Osteoblast (primary cell): ENCODE measurements around the gene NRCAM. TPM values are rescaled to one million over a fixed set of nuclear protein-coding genes. Genes with fewer than 3 reads are reported as not detected.

ENCODE experiments used
- DNase-seq: peaks from one replicate; pipeline ENCODE4 v3.0.0; 2011; ENCODE audit warnings: low spot score, mixed read lengths; ENCODE audit not compliant: insufficient read length; ENCODE audit errors: missing footprints
- H2AFZ ChIP-seq: 2 replicates; pipeline ENCODE4 v1.6.0; 2011; ENCODE audit warnings: mild to moderate bottlenecking, low read length
- H3K27ac ChIP-seq: 2 replicates; pipeline ENCODE4 v1.5.1; 2011; ENCODE audit warnings: mild to moderate bottlenecking, low read depth, low read length, moderate library complexity
- H3K27me3 ChIP-seq: 2 replicates; pipeline ENCODE4 v1.6.0; 2012; ENCODE audit warnings: mild to moderate bottlenecking, control low read depth, inconsistent platforms, low read length, moderate library complexity; ENCODE audit not compliant: insufficient read depth
- H3K36me3 ChIP-seq: 2 replicates; pipeline ENCODE4 v1.5.1; 2011; ENCODE audit warnings: mild to moderate bottlenecking, low read length, control low read depth, moderate library complexity; ENCODE audit not compliant: insufficient read depth
- H3K4me1 ChIP-seq: 2 replicates; pipeline ENCODE4 v1.5.1; 2011; ENCODE audit warnings: mild to moderate bottlenecking, low read length, control low read depth, moderate library complexity; ENCODE audit not compliant: insufficient read depth
- H3K4me2 ChIP-seq: 2 replicates; pipeline ENCODE4 v1.6.0; 2011; ENCODE audit warnings: mild to moderate bottlenecking, low read length; ENCODE audit not compliant: insufficient read depth
- H3K4me3 ChIP-seq: fragments of 200-600 bp; sonication (generic); 3 replicates; pipeline ENCODE4 v1.5.1; 2012; ENCODE audit warnings: mild to moderate bottlenecking, low read length, inconsistent platforms; ENCODE audit not compliant: insufficient read depth
- H3K79me2 ChIP-seq: 2 replicates; pipeline ENCODE4 v1.6.0; 2012; ENCODE audit warnings: mild to moderate bottlenecking, low read length, control low read depth, inconsistent platforms; ENCODE audit not compliant: insufficient read depth
- H3K9me3 ChIP-seq: 2 replicates; pipeline ENCODE4 v1.5.1; 2011; ENCODE audit warnings: low read depth, low read length, control low read depth
- H4K20me1 ChIP-seq: 2 replicates; pipeline ENCODE4 v1.6.0; 2012; ENCODE audit warnings: mild to moderate bottlenecking, low read length, control low read depth; ENCODE audit not compliant: insufficient read depth
- total RNA-seq: library from RNA; depleted of rRNA; stranded (reverse); fragments of >200 nt; gene quantifications from 2 replicates; pipeline ENCODE4 v1.2.3, GENCODE V29; 2012
- TF ChIP-seq, protein P1 (sequence below): IDR thresholded peaks from 2 replicates; pipeline ENCODE4 v1.5.1; 2011; ENCODE audit warnings: mild to moderate bottlenecking, low read depth, low read length, moderate library complexity; ENCODE audit errors: extremely low read depth

Gene NRCAM
- total RNA-seq, 1 donor = 2.2 TPM

DNA sequence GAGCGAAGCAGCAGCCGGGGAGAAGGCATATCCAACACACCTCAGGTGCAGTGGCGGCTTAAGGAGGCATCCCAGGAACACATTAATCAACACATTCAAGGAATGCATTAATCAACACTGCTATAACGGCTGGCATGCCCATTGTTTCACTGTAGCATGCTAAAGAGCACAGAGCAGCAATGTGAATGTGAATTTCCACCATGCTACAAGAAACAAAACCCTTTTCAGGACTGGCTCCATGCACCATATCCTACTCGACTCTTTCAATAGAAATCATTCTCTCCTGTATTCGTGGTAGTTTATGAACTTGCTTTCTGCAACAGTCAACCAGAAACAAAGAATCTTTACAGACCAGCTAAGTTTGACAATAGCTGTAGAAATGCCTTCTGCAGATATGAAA is 149.0 kb downstream of the NRCAM start:
- Histone ChIP-seq H4K20me1 (no peaks in the 10 kb centered on the region), H2AFZ (no peak overlapping the region), H3K27ac (no peak overlapping the region), H3K4me1 (peaks cover 27% of the 10 kb centered on the region), H3K9me3 (no peaks in the 10 kb centered on the region), H3K79me2 (no peaks in the 10 kb centered on the region), H3K4me2 (no peak overlapping the region), H3K36me3 (no peaks in the 10 kb centered on the region), H3K4me3 (no peak overlapping the region), H3K27me3 (no peaks in the 10 kb centered on the region)
- no peak for DNase-seq
- TF ChIP-seq, protein P1, sequence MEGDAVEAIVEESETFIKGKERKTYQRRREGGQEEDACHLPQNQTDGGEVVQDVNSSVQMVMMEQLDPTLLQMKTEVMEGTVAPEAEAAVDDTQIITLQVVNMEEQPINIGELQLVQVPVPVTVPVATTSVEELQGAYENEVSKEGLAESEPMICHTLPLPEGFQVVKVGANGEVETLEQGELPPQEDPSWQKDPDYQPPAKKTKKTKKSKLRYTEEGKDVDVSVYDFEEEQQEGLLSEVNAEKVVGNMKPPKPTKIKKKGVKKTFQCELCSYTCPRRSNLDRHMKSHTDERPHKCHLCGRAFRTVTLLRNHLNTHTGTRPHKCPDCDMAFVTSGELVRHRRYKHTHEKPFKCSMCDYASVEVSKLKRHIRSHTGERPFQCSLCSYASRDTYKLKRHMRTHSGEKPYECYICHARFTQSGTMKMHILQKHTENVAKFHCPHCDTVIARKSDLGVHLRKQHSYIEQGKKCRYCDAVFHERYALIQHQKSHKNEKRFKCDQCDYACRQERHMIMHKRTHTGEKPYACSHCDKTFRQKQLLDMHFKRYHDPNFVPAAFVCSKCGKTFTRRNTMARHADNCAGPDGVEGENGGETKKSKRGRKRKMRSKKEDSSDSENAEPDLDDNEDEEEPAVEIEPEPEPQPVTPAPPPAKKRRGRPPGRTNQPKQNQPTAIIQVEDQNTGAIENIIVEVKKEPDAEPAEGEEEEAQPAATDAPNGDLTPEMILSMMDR = no peak

- Histone ChIP-seq H4K20me1 (no peaks in the 10 kb centered on the region), H2AFZ (no peak overlapping the region), H3K36me3 (no peaks in the 10 kb centered on the region), H3K4me1 (peaks cover 11% of the 10 kb centered on the region), H3K27ac (no peak overlapping the region), H3K27me3 (no peaks in the 10 kb centered on the region), H3K9me3 (no peaks in the 10 kb centered on the region), H3K79me2 (no peaks in the 10 kb centered on the region), H3K4me2 (no peak overlapping the region), H3K4me3 (no peak overlapping the region)
- no peak for DNase-seq
- TF ChIP-seq, protein P1 = no peak
Observed at GRCh38 chr7:108303332-108303731, 152.9 kb downstream of the NRCAM start.

DNA sequence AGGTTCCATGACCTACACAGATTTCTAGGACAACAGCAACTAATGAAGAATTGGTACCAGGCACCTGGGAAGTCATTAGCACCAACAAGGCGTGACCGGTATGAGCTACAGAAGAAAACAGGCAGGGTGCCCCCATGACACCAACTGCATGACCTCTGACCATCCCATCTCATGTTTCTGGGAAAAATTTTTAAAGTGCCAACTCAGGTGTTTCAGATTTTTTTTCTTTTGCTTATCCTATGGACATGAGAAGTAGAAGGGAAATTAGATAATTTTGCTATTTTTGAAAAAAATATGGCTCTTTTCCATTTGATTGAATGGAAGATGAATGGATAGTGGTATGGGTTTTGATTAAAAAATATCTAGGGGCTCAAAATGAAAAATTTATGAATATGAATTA is 154.8 kb downstream of the NRCAM start:
- H3K27me3 ChIP-seq = no peaks in the 10 kb centered on the region
- no peaks in the 10 kb centered on the region for H4K20me1 ChIP-seq
- no peak overlapping the region for H3K4me3 ChIP-seq
- no peak overlapping the region for H2AFZ ChIP-seq
- TF ChIP-seq, protein P1 = no peak
- no peaks in the 10 kb centered on the region for H3K9me3 ChIP-seq
- H3K4me1 ChIP-seq = peaks cover 4% of the 10 kb centered on the region
- H3K27ac ChIP-seq = no peak overlapping the region
- no peaks in the 10 kb centered on the region for H3K36me3 ChIP-seq
- DNase-seq = no peak
- no peak overlapping the region for H3K4me2 ChIP-seq
- no peaks in the 10 kb centered on the region for H3K79me2 ChIP-seq

GRCh38 chr7:108299251-108299973 is 156.8 kb downstream of the NRCAM start:
- H2AFZ ChIP-seq = no peak overlapping the region
- H4K20me1 ChIP-seq = no peaks in the 10 kb centered on the region
- no peaks in the 10 kb centered on the region for H3K27me3 ChIP-seq
- H3K9me3 ChIP-seq = no peaks in the 10 kb centered on the region
- H3K27ac ChIP-seq = no peak overlapping the region
- TF ChIP-seq, protein P1 = no peak
- no peak overlapping the region for H3K4me3 ChIP-seq
- no peaks in the 10 kb centered on the region for H3K79me2 ChIP-seq
- no peak for DNase-seq
- H3K4me1 ChIP-seq = peaks cover 4% of the 10 kb centered on the region
- H3K4me2 ChIP-seq = peak overlapping the region; percentile 3
- H3K36me3 ChIP-seq = no peaks in the 10 kb centered on the region
